ENCODE results near the gene VSTM2L. TPM values are rescaled to one million over a fixed set of nuclear protein-coding genes. Genes with fewer than 3 reads are reported as not detected.

The VSTM2L gene
- total RNA-seq, 1 experiment from 2014 or later, result 0.34 TPM

GRCh38 chr20:37911838-37912281, 8.9 kb downstream of the VSTM2L start:
- DNase-seq (ENCODE audit: low read depth, low spot score), result peak; percentile 46
- in situ Hi-C loops (cut with HindIII; ENCODE audit: low pct_unique_long_range_greater_than_20kb, low sequenced_read_pairs), result no loop called here

- no peak for DNase-seq (ENCODE audit: low read depth, low spot score)
- in situ Hi-C loops (cut with HindIII; ENCODE audit: low pct_unique_long_range_greater_than_20kb, low sequenced_read_pairs), result no loop called here
Measured at GRCh38 chr20:37912874-37913273, 9.9 kb downstream of the VSTM2L start.

GRCh38 chr20:37913567-37914366, 10.8 kb downstream of the VSTM2L start:
- no peak for DNase-seq (ENCODE audit: low read depth, low spot score)
- in situ Hi-C loops (cut with HindIII; ENCODE audit: low pct_unique_long_range_greater_than_20kb, low sequenced_read_pairs), result no loop called here

- in situ Hi-C loops (cut with HindIII; ENCODE audit: low pct_unique_long_range_greater_than_20kb, low sequenced_read_pairs), result no loop called here
- no peak for DNase-seq (ENCODE audit: low read depth, low spot score)
Measured at GRCh38 chr20:37914367-37914671, 11.4 kb downstream of the VSTM2L start.

- in situ Hi-C loops (cut with HindIII; ENCODE audit: low pct_unique_long_range_greater_than_20kb, low sequenced_read_pairs), result no loop called here
Measured at GRCh38 chr20:37914672-37915433, 11.9 kb downstream of the VSTM2L start.

GRCh38 chr20:37915434-37915787, 12.5 kb downstream of the VSTM2L start:
- in situ Hi-C loops (cut with HindIII; ENCODE audit: low pct_unique_long_range_greater_than_20kb, low sequenced_read_pairs), result no loop called here
- no peak for DNase-seq (ENCODE audit: low read depth, low spot score)

More at GRCh38 chr20:37914672-37915433, 11.9 kb downstream of the VSTM2L start:
- no peak for DNase-seq (ENCODE audit: low read depth, low spot score)

- in situ Hi-C loops (cut with HindIII; ENCODE audit: low pct_unique_long_range_greater_than_20kb, low sequenced_read_pairs), result no loop called here
- no peak for DNase-seq (ENCODE audit: low read depth, low spot score)
Measured at GRCh38 chr20:37915800-37916570, 13.1 kb downstream of the VSTM2L start.

GRCh38 chr20:37917461-37917860, 14.5 kb downstream of the VSTM2L start:
- in situ Hi-C loops (cut with HindIII; ENCODE audit: low pct_unique_long_range_greater_than_20kb, low sequenced_read_pairs), result no loop called here
- DNase-seq (ENCODE audit: low read depth, low spot score), result no peak

GRCh38 chr20:37918035-37918434, 15.1 kb downstream of the VSTM2L start:
- in situ Hi-C loops (cut with HindIII; ENCODE audit: low pct_unique_long_range_greater_than_20kb, low sequenced_read_pairs), result no loop called here

GRCh38 chr20:37919389-37920040, 16.6 kb downstream of the VSTM2L start:
- DNase-seq (ENCODE audit: low read depth, low spot score), result no peak
- in situ Hi-C loops (cut with HindIII; ENCODE audit: low pct_unique_long_range_greater_than_20kb, low sequenced_read_pairs), result no loop called here

More at GRCh38 chr20:37918035-37918434, 15.1 kb downstream of the VSTM2L start:
- DNase-seq (ENCODE audit: low read depth, low spot score), result no peak

- in situ Hi-C loops (cut with HindIII; ENCODE audit: low pct_unique_long_range_greater_than_20kb, low sequenced_read_pairs), result no loop called here
- DNase-seq (ENCODE audit: low read depth, low spot score), result no peak
Measured at GRCh38 chr20:37920270-37920669, 17.3 kb downstream of the VSTM2L start.

GRCh38 chr20:37920679-37921322, 17.9 kb downstream of the VSTM2L start:
- in situ Hi-C loops (cut with HindIII; ENCODE audit: low pct_unique_long_range_greater_than_20kb, low sequenced_read_pairs), result no loop called here
- no peak for DNase-seq (ENCODE audit: low read depth, low spot score)

GRCh38 chr20:37921341-37921929, 18.5 kb downstream of the VSTM2L start:
- DNase-seq (ENCODE audit: low read depth, low spot score), result no peak
- in situ Hi-C loops (cut with HindIII; ENCODE audit: low pct_unique_long_range_greater_than_20kb, low sequenced_read_pairs), result no loop called here

- no peak for DNase-seq (ENCODE audit: low read depth, low spot score)
- in situ Hi-C loops (cut with HindIII; ENCODE audit: low pct_unique_long_range_greater_than_20kb, low sequenced_read_pairs), result no loop called here
Measured at GRCh38 chr20:37922016-37922415, 19.1 kb downstream of the VSTM2L start.

GRCh38 chr20:37925265-37926165, 22.6 kb downstream of the VSTM2L start:
- in situ Hi-C loops (cut with HindIII; ENCODE audit: low pct_unique_long_range_greater_than_20kb, low sequenced_read_pairs), result no loop called here
- DNase-seq (ENCODE audit: low read depth, low spot score), result no peak

GRCh38 chr20:37926612-37927011, 23.7 kb downstream of the VSTM2L start:
- in situ Hi-C loops (cut with HindIII; ENCODE audit: low pct_unique_long_range_greater_than_20kb, low sequenced_read_pairs), result no loop called here
- no peak for DNase-seq (ENCODE audit: low read depth, low spot score)
